Measurements from ENCODE around the gene USP47. TPM values are rescaled to one million over a fixed set of nuclear protein-coding genes. Genes with fewer than 3 reads are reported as not detected.

USP47 gene
- polyA plus RNA-seq, 1 experiment, result 15.0 TPM

- CTCF ChIA-PET, result interaction anchor here (1.0 kb wide), 1 partner anchor 9 kb away, joined by 3 read pairs; no protein-coding TSS in a partner anchor
- no peak for DNase-seq (ENCODE audit: low read depth)
- Histone ChIP-seq H3K27me3 (ENCODE audit: control insufficient read depth, insufficient read depth, low read length) (no peaks in the 10 kb centered on the region), H3K36me3 (ENCODE audit: control insufficient read depth, insufficient read depth, low read length) (no peaks in the 10 kb centered on the region; the same call in none of the 2 replicates), H3K4me3 (ENCODE audit: low read depth, low read length) (no peak overlapping the region)
- TF ChIP-seq CTCF (IDR thresholded peaks at IDR 0.05; ENCODE audit: insufficient read depth, low read depth, low read length), result no peak
- POLR2A ChIA-PET, result no interaction called here
Measured at GRCh38 chr11:11952036-11952435, 110.3 kb downstream of the USP47 start.

- Histone ChIP-seq H3K27me3 (ENCODE audit: control insufficient read depth, insufficient read depth, low read length) (no peaks in the 10 kb centered on the region), H3K4me3 (ENCODE audit: low read depth, low read length) (no peak overlapping the region), H3K36me3 (ENCODE audit: control insufficient read depth, insufficient read depth, low read length) (peaks cover 2% of the 10 kb centered on the region)
- ChIA-PET POLR2A (interaction anchor here (0.6 kb wide), 1 partner anchor 967 kb away, joined by 9 read pairs; no protein-coding TSS in a partner anchor), CTCF (interaction anchor here (0.9 to 3.7 kb wide), 2 partner anchors 9 to 11 kb away, joined by 3 to 16 read pairs; no protein-coding TSS in a partner anchor)
- DNase-seq (ENCODE audit: low read depth), result no peak
- no peak for TF ChIP-seq CTCF (IDR thresholded peaks at IDR 0.05; ENCODE audit: insufficient read depth, low read depth, low read length)
Measured at GRCh38 chr11:11956006-11956405, 114.2 kb downstream of the USP47 start.

GRCh38 chr11:11958403-11959231 lies 116.8 kb downstream of the USP47 start:
- POLR2A ChIA-PET, result no interaction called here
- DNase-seq (ENCODE audit: low read depth), result no peak
- Histone ChIP-seq H3K4me3 (ENCODE audit: low read depth, low read length) (no peak overlapping the region), H3K27me3 (ENCODE audit: control insufficient read depth, insufficient read depth, low read length) (no peaks in the 10 kb centered on the region), H3K36me3 (ENCODE audit: control insufficient read depth, insufficient read depth, low read length) (peaks cover 6% of the 10 kb centered on the region)
- TF ChIP-seq CTCF (IDR thresholded peaks at IDR 0.05; ENCODE audit: insufficient read depth, low read depth, low read length), result no peak
- CTCF ChIA-PET, result interaction anchor here (1.0 to 1.3 kb wide), 3 partner anchors 16 to 323 kb away, joined by 3 to 4 read pairs (median 3); no protein-coding TSS in a partner anchor

- peaks cover 11% of the 10 kb centered on the region for H3K36me3 ChIP-seq (ENCODE audit: control insufficient read depth, insufficient read depth, low read length)
- no peak for DNase-seq (ENCODE audit: low read depth)
- ChIA-PET POLR2A (no interaction called here), CTCF (interaction anchor here (0.9 to 1.3 kb wide), 5 partner anchors 12 to 322 kb away, joined by 3 to 4 read pairs (median 3); no protein-coding TSS in a partner anchor)
- H3K27me3 ChIP-seq (ENCODE audit: control insufficient read depth, insufficient read depth, low read length), result no peaks in the 10 kb centered on the region
- TF ChIP-seq CTCF (IDR thresholded peaks at IDR 0.05; ENCODE audit: insufficient read depth, low read depth, low read length), result no peak
- H3K4me3 ChIP-seq (ENCODE audit: low read depth, low read length), result no peak overlapping the region
Measured at GRCh38 chr11:11959601-11960000, 117.8 kb downstream of the USP47 start.

GRCh38 chr11:11960687-11961086 lies 118.9 kb downstream of the USP47 start:
- TF ChIP-seq CTCF (IDR thresholded peaks at IDR 0.05; ENCODE audit: insufficient read depth, low read depth, low read length), result no peak
- CTCF ChIA-PET, result interaction anchor here (0.9 to 1.0 kb wide), 2 partner anchors 9 to 17 kb away, joined by 3 read pairs; no protein-coding TSS in a partner anchor
- Histone ChIP-seq H3K4me3 (ENCODE audit: low read depth, low read length) (no peak overlapping the region), H3K36me3 (ENCODE audit: control insufficient read depth, insufficient read depth, low read length) (peaks cover 18% of the 10 kb centered on the region), H3K27me3 (ENCODE audit: control insufficient read depth, insufficient read depth, low read length) (no peaks in the 10 kb centered on the region)
- POLR2A ChIA-PET, result no interaction called here
- no peak for DNase-seq (ENCODE audit: low read depth)

Data from BJ (cell line).